ENCODE measurements around the gene TNFRSF19. TPM values are rescaled to one million over a fixed set of nuclear protein-coding genes. Genes with fewer than 3 reads are reported as not detected.

TNFRSF19 gene
- total RNA-seq, 2 donors from 2014 or later: 0.82 to 0.90 TPM

GRCh38 chr13:23716401-23716800 is 146.2 kb downstream of the TNFRSF19 start:
- Histone ChIP-seq H3K4me3 (no peak overlapping the region), H3K36me3 (no peaks in the 10 kb centered on the region), H3K27ac (no peak overlapping the region), H3K9ac (ENCODE audit: low read depth in 2 of 2, low read length in 2 of 2) (no peak overlapping the region), H3K4me1 (no peaks in the 10 kb centered on the region), H3K27me3 (no peaks in the 10 kb centered on the region), H3K9me3 (no peaks in the 10 kb centered on the region)
- intact Hi-C loops (cut with DNase I): no loop called here
- TF ChIP-seq CTCF (IDR thresholded peaks at IDR 0.05): no peak
- no peak for DNase-seq

DNA sequence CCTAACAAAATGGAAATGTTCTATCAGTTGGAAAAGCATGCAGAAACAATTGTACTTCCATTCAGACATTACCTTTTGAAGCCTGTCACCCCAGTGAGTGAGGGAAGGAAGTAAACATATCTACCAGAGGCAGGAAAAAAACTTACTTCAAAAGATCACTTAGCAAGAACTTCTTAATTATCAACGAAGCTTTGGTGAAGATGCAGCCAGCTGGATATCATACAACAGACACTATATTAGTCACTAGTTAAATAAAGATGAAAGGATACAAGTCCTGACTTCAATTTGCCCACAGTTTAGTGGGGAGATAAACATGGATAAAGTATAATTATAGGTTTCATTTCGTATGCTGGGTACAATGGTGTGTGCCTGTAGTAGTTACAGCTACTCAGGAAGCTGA is 148.8 kb downstream of the TNFRSF19 start:
- intact Hi-C loops (cut with DNase I): no loop called here
- H3K9me3 ChIP-seq: no peaks in the 10 kb centered on the region
- H3K36me3 ChIP-seq: no peaks in the 10 kb centered on the region
- DNase-seq: no peak
- H3K27me3 ChIP-seq: no peaks in the 10 kb centered on the region
- no peak for TF ChIP-seq CTCF (IDR thresholded peaks at IDR 0.05)
- no peaks in the 10 kb centered on the region for H3K4me1 ChIP-seq
- no peak overlapping the region for H3K4me3 ChIP-seq
- no peak overlapping the region for H3K9ac ChIP-seq (ENCODE audit: low read depth in 2 of 2, low read length in 2 of 2)
- H3K27ac ChIP-seq: no peak overlapping the region

DNA sequence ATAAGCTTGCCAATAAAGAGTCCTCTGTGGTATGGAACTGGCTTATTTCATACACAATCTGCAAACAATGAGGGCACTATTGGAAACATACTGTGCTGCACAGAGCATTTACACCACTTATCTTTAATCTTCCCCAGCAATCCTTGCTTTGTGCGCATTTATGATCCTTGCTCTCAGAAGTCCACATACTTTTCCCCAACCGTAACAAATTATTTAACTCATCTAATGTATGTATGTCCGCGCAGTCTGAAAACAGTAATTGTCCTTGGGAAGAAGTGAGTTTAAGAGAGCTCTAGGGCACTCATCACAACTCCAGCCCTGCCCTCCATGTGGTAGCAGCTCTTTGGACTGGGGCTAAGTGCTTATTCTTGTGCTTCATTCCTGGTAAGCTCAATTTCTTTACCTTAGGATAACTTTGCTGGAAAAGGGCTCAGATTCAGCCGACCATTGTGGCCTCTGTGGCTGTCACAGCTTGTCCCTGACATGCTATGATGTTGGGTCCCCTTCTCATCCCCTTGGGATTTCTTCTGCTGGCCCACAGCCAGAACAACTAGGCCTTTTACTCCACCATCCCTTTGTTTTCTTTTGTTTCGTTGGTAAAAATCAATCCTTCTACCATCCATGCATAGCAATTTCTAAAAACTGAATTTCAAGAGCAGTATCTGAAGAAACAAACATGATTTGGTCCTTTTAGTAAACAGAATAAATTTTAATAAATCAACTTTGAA is 152.7 kb downstream of the TNFRSF19 start:
- no peak overlapping the region for H3K27ac ChIP-seq
- H3K36me3 ChIP-seq: no peaks in the 10 kb centered on the region
- H3K27me3 ChIP-seq: no peaks in the 10 kb centered on the region
- no peak overlapping the region for H3K4me3 ChIP-seq
- intact Hi-C loops (cut with DNase I): no loop called here
- H3K9ac ChIP-seq (ENCODE audit: low read depth in 2 of 2, low read length in 2 of 2): no peak overlapping the region
- DNase-seq: no peak
- TF ChIP-seq CTCF (IDR thresholded peaks at IDR 0.05): no peak
- H3K9me3 ChIP-seq: no peaks in the 10 kb centered on the region
- no peaks in the 10 kb centered on the region for H3K4me1 ChIP-seq

DNA sequence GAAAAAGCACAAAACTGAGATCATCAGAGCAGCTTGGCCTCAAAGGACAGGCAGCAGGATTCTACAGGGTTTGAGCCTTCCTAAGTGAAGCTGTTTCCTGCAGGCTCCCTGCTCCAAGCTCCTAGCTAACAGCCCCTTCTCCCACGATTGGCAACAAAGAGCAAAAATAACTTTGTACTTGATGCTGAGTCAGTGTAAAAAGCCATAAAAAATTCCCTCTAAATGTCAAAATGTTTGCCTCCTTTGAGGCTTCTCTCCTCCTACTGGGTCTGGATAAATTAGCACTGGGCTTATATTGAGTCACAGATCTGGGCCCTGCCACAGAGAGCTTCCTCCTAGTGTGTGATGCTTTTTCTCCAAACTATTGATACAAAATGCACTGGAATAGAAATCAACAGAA is 153.3 kb downstream of the TNFRSF19 start:
- H3K36me3 ChIP-seq: no peaks in the 10 kb centered on the region
- H3K27ac ChIP-seq: no peak overlapping the region
- no peak overlapping the region for H3K4me3 ChIP-seq
- H3K4me1 ChIP-seq: no peaks in the 10 kb centered on the region
- TF ChIP-seq CTCF (IDR thresholded peaks at IDR 0.05): no peak
- no peaks in the 10 kb centered on the region for H3K9me3 ChIP-seq
- H3K27me3 ChIP-seq: no peaks in the 10 kb centered on the region
- intact Hi-C loops (cut with DNase I): no loop called here
- H3K9ac ChIP-seq (ENCODE audit: low read depth in 2 of 2, low read length in 2 of 2): no peak overlapping the region
- no peak for DNase-seq

GRCh38 chr13:23724196-23724970 is 154.2 kb downstream of the TNFRSF19 start:
- DNase-seq: no peak
- Histone ChIP-seq H3K27ac (no peak overlapping the region), H3K36me3 (no peaks in the 10 kb centered on the region)

More at GRCh38 chr13:23724196-23724970, 154.2 kb downstream of the TNFRSF19 start:
- no peak for TF ChIP-seq CTCF (IDR thresholded peaks at IDR 0.05)
- no peak overlapping the region for H3K9ac ChIP-seq (ENCODE audit: low read depth in 2 of 2, low read length in 2 of 2)
- H3K27me3 ChIP-seq: no peaks in the 10 kb centered on the region
- no peak overlapping the region for H3K4me3 ChIP-seq
- H3K9me3 ChIP-seq: no peaks in the 10 kb centered on the region
- intact Hi-C loops (cut with DNase I): no loop called here
- H3K4me1 ChIP-seq: no peaks in the 10 kb centered on the region

Other genes with a start within 250 kb of the TNFRSF19 start
- 1 to 10 TPM; 4.9 to 5.4 TPM for gene SACS, start 136.7 kb upstream of the TNFRSF19 start, total RNA-seq

Data from colonic mucosa (tissue), 4 donors.